Measurements from ENCODE around the gene ANO10. TPM values are rescaled to one million over a fixed set of nuclear protein-coding genes. Genes with fewer than 3 reads are reported as not detected.

ANO10 gene
- total RNA-seq, 4 donors from 2014 or later: 20.2 to 29.2 (median 26.1) TPM

DNA sequence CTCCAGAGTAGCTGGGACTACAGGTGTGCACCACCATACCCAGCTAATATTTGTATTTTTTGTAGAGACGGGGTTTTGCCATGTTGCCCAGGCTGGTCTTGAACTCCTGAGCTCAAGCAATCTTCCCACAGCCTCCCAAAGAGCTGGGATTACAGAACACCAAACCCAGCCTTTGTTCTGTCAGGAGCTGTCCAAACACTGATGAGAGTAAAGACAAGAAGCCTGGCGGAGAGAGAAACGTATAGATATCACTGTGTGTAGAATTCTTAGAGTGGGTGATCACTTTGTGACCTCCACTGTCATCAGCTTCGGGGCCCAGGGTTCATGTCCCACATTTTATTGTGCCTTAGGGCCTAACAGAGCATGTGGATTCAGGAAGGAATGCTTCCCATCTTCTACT is 176.0 kb downstream of the ANO10 start:
- ATAC-seq (ENCODE audit: low FRiP score): no peak
- no peak for TF ChIP-seq CTCF (IDR thresholded peaks at IDR 0.05)
- DNase-seq (ENCODE audit: low spot score): no peak

- TF ChIP-seq CTCF (IDR thresholded peaks at IDR 0.05): no peak
- DNase-seq (ENCODE audit: low spot score): no peak
- no peak for ATAC-seq (ENCODE audit: low FRiP score)
These were observed 178.9 kb downstream of the ANO10 start for GRCh38 chr3:43442872-43443395.

GRCh38 chr3:43436507-43437140 is 185.2 kb downstream of the ANO10 start:
- TF ChIP-seq CTCF (IDR thresholded peaks at IDR 0.05): no peak
- ATAC-seq (ENCODE audit: low FRiP score): no peak
- DNase-seq (ENCODE audit: low spot score): no peak

DNA sequence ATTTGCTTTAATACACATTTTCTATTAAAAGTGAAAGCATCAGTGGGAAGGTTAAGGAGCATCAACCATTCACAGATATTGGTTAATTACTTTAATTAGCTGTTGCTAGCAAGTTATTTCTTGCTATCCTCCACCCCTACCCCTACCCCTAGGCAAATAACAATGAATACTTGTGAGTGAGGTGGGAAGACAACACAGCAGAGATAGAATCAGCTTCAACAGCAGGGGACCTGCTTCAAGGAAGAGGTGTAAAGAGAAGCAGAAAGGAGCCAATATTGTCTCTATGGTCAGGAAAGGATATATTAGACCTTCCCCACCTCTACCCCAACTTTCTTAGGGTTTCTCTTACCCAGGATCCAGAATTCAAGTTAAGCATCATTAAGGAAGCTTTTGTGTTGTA is 186.1 kb downstream of the ANO10 start:
- no peak for TF ChIP-seq CTCF (IDR thresholded peaks at IDR 0.05)
- no peak for DNase-seq (ENCODE audit: low spot score)
- ATAC-seq (ENCODE audit: low FRiP score): no peak

DNA sequence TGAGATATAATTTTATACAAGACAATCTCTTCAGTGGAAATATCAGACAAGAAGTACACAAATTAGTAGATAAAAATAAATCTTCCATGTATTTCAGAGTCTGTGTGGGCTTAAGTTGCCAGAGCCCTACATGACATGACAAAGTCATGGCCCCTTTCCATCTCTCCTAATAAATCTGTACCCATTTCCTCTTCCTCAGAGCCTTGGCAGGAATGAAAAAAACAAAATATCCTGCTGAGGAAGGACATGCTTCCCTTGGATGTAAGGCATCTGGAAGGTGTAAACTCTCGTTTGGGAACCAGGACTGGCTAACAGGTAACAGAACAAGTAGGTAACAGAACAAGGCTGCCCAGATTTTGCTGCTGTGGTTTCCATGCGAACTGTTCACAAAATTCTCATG is 187.4 kb downstream of the ANO10 start:
- DNase-seq (ENCODE audit: low spot score) (no peak), ATAC-seq (ENCODE audit: low FRiP score) (no peak)
- TF ChIP-seq CTCF (IDR thresholded peaks at IDR 0.05): no peak

DNA sequence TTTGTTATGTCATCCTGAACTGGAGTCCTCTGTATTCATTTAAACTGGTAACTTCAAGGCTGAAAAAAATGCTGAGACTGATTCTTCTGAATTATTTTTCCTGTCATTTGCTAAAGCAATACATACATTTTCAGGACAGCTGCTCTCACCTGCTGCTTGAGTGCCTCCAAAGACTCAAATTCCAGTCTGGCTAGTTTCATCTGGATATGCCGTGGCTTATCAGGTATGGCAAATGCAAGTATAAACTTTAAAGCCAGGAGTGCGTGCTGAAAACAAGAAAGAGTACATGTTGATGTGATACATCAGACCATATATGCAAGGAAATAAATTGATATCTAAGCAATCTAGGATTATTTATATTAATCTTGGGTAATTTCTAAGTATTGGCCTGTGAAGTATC is 189.3 kb downstream of the ANO10 start:
- no peak for DNase-seq (ENCODE audit: low spot score)
- TF ChIP-seq CTCF (IDR thresholded peaks at IDR 0.05): no peak
- no peak for ATAC-seq (ENCODE audit: low FRiP score)

GRCh38 chr3:43426388-43426787 is 195.4 kb downstream of the ANO10 start:
- no peak for ATAC-seq (ENCODE audit: low FRiP score)
- TF ChIP-seq CTCF (IDR thresholded peaks at IDR 0.05): no peak
- DNase-seq (ENCODE audit: low spot score): no peak

Measured in omental fat pad (tissue), 4 donors.